DMS 273 (cell line): ENCODE results near the gene ERCC3.
"Not testable (repeated sequence)": the region's sequence is repeated elsewhere in the genome, so short reads cannot be mapped to it uniquely, and the experiment has no call there.

Experiments used
- DNase-seq: peaks from one replicate; lab custom pipeline; 2025; ENCODE audit not compliant: unreplicated experiment; lab: John Stamatoyannopoulos, UW

Gene ERCC3

GRCh38 chr2:127227264-127227660, 66.7 kb downstream of the ERCC3 start:
- DNase-seq: not testable (repeated sequence)

GRCh38 chr2:127226520-127227263, 67.3 kb downstream of the ERCC3 start:
- peak; percentile 50 for DNase-seq

- DNase-seq: no peak
These were observed 67.8 kb downstream of the ERCC3 start for GRCh38 chr2:127226132-127226519.

- no peak for DNase-seq
These were observed 68.6 kb downstream of the ERCC3 start for GRCh38 chr2:127225186-127225960.

- DNase-seq: not testable (repeated sequence)
These were observed 69.8 kb downstream of the ERCC3 start for GRCh38 chr2:127224135-127224534.

GRCh38 chr2:127220768-127221527, 73.0 kb downstream of the ERCC3 start:
- DNase-seq: no peak

GRCh38 chr2:127220102-127220767, 73.7 kb downstream of the ERCC3 start, which contains the start of gene CYP27C1:
Gene CYP27C1 (minus strand): TSS chr2:127220299. CDS start chr2:127220270, 29 bp downstream.
- DNase-seq: peak; percentile 75

- DNase-seq: peak; percentile 74
These were observed 74.5 kb downstream of the ERCC3 start for GRCh38 chr2:127219171-127220070.

- no peak for DNase-seq
These were observed 75.2 kb downstream of the ERCC3 start for GRCh38 chr2:127218812-127219170.

- DNase-seq: no peak
These were observed 76.2 kb downstream of the ERCC3 start for GRCh38 chr2:127217470-127218325.

GRCh38 chr2:127216593-127216992, 77.4 kb downstream of the ERCC3 start:
- DNase-seq: no peak

GRCh38 chr2:127216095-127216494, 77.8 kb downstream of the ERCC3 start:
- no peak for DNase-seq

GRCh38 chr2:127214201-127214600, 79.7 kb downstream of the ERCC3 start:
- DNase-seq: not testable (repeated sequence)

- DNase-seq: peak; percentile 97
These were observed 85.6 kb downstream of the ERCC3 start for GRCh38 chr2:127208313-127208712.
